Neural cell (in vitro differentiated cells): ENCODE data around the gene VPS13D.
"Not testable (repeated sequence)": the region's sequence is repeated elsewhere in the genome, so short reads cannot be mapped to it uniquely, and the experiment has no call there.

Source experiments
- CTCF ChIP-seq: fragments of 450-650 bp; IDR thresholded peaks from 2 replicates; pipeline ENCODE4 v1.5.1; 2014; ENCODE audit warnings: antibody characterized with exemption, mild to moderate bottlenecking, moderate library complexity; ENCODE audit not compliant: poor library complexity, severe bottlenecking
- EP300 ChIP-seq: fragments of 450-650 bp; conservative IDR thresholded peaks from 2 replicates; pipeline ENCODE4 v1.6.1; 2014; ENCODE audit warnings: antibody characterized with exemption, mild to moderate bottlenecking, moderate library complexity; ENCODE audit not compliant: poor library complexity, severe bottlenecking
- EZH2 ChIP-seq: fragments of 200-600, 300-800 bp; shearing (Covaris generic), sonication (generic); IDR thresholded peaks from 2 replicates; pipeline ENCODE4 v1.6.1; 2014; ENCODE audit warnings: antibody characterized with exemption, low read length, borderline replicate concordance, mild to moderate bottlenecking; ENCODE audit not compliant: insufficient read depth, poor library complexity, severe bottlenecking
- MXI1 ChIP-seq: fragments of 450-650 bp; conservative IDR thresholded peaks from 2 replicates; pipeline ENCODE4 v1.6.1; 2014; ENCODE audit warnings: antibody characterized with exemption, mild to moderate bottlenecking; ENCODE audit not compliant: poor library complexity, severe bottlenecking
- POLR2AphosphoS5 ChIP-seq: IDR thresholded peaks from 2 replicates; pipeline ENCODE4 v1.6.1; 2012
- REST ChIP-seq: IDR thresholded peaks from 2 replicates; pipeline ENCODE4 v1.6.1; 2012; ENCODE audit warnings: borderline replicate concordance
- SMC3 ChIP-seq: fragments of 450-650 bp; conservative IDR thresholded peaks from 2 replicates; pipeline ENCODE4 v1.6.1; 2014; ENCODE audit warnings: antibody characterized with exemption, mild to moderate bottlenecking, moderate library complexity; ENCODE audit not compliant: poor library complexity
- TAF1 ChIP-seq: IDR thresholded peaks from 2 replicates; pipeline ENCODE4 v1.6.1; 2012; ENCODE audit warnings: low read depth

- not testable (repeated sequence) for TF ChIP-seq CTCF, EP300, EZH2, POLR2AphosphoS5, TAF1, SMC3, MXI1, REST
Measured at GRCh38 chr1:12224092-12224491, 5.7 kb upstream of the VPS13D start.
